Endodermal cell (in vitro differentiated cells): ENCODE results near the gene SYNE2. TPM values are rescaled to one million over a fixed set of nuclear protein-coding genes. Genes with fewer than 3 reads are reported as not detected.

Experiments used
- DNase-seq: peaks from one replicate; pipeline ENCODE4 v3.0.0-alpha.2; 2017
- H3K27ac ChIP-seq: 2 replicates; pipeline ENCODE4 v1.5.1; 2013; ENCODE audit warnings: mild to moderate bottlenecking, low read depth, low read length, moderate library complexity
- H3K27me3 ChIP-seq: 2 replicates; pipeline ENCODE4 v1.6.1; 2013; ENCODE audit warnings: mild to moderate bottlenecking, low read length, moderate library complexity; ENCODE audit not compliant: insufficient read depth, control insufficient read depth, poor library complexity, severe bottlenecking
- H3K36me3 ChIP-seq: 2 replicates; pipeline ENCODE4 v1.7.0; 2013; ENCODE audit warnings: mild to moderate bottlenecking, low read length, moderate library complexity; ENCODE audit not compliant: control insufficient read depth, insufficient read depth
- H3K4me1 ChIP-seq: one replicate; pipeline ENCODE4 v1.7.0; 2013; ENCODE audit warnings: low read length; ENCODE audit not compliant: control insufficient read depth, insufficient read depth
- H3K4me3 ChIP-seq: 2 replicates; pipeline ENCODE4 v1.5.1; 2013; ENCODE audit warnings: mild to moderate bottlenecking, low read length, moderate library complexity
- H3K9ac ChIP-seq: 2 replicates; pipeline ENCODE4 v1.6.1; 2013; ENCODE audit warnings: mild to moderate bottlenecking, low read length, moderate library complexity; ENCODE audit not compliant: poor library complexity, severe bottlenecking; ENCODE audit errors: extremely low read depth
- H3K9me3 ChIP-seq: 2 replicates; pipeline ENCODE4 v1.6.1; 2013; ENCODE audit warnings: mild to moderate bottlenecking, low read length, moderate library complexity; ENCODE audit not compliant: control insufficient read depth
- H3K27ac Mint-ChIP-seq: 2 replicates; pipeline ENCODE4 v1.8.0; 2020; ENCODE audit warnings: mixed read lengths
- H3K27me3 Mint-ChIP-seq: 2 replicates; pipeline ENCODE4 v1.8.0; 2021; ENCODE audit warnings: mild to moderate bottlenecking, mixed read lengths; ENCODE audit not compliant: insufficient read depth
- H3K36me3 Mint-ChIP-seq: 2 replicates; pipeline ENCODE4 v1.8.0; 2020; ENCODE audit warnings: low read depth, mixed read lengths
- H3K4me1 Mint-ChIP-seq: 2 replicates; pipeline ENCODE4 v1.8.0; 2020; ENCODE audit warnings: mixed read lengths
- H3K4me3 Mint-ChIP-seq: 2 replicates; pipeline ENCODE4 v1.8.0; 2020; ENCODE audit warnings: mild to moderate bottlenecking, moderate library complexity, mixed read lengths
- H3K9me3 Mint-ChIP-seq: 2 replicates; pipeline ENCODE4 v1.8.0; 2020; ENCODE audit warnings: mild to moderate bottlenecking, mixed read lengths
- CTCF ChIP-seq: fragments of 200-600 bp; sonication (generic); conservative IDR thresholded peaks from 2 replicates; pipeline ENCODE4 v1.5.0; 2021; ENCODE audit warnings: antibody characterized with exemption, mild to moderate bottlenecking
- WGBS, 2 experiments: methylation state at CpG; one replicate each; pipeline versions ENCODE4 v1.1.5 to v1.1.7; 2013; ENCODE audit warnings: missing lambda C conversion rate in 2 of 2, mixed read lengths in 1 of 2; ENCODE audit not compliant: insufficient coverage in 1 of 2, insufficient read length in 1 of 2; 5-methylcytosine and 5-hydroxymethylcytosine counted together
- total RNA-seq, 2 donors: library from RNA; stranded (reverse); fragmentation: NEBNext Ultra II Directional in 1 of 2; extraction: Animal tissue kit (Norgen Biotek cat#: 25700) in 1 of 2; gene quantifications; 2 replicates in 1 of 2; 3 replicates in 1 of 2; pipeline ENCODE4 v1.2.1, GENCODE V29; 2021

The SYNE2 gene
- total RNA-seq, 2 donors from 2014 or later, result 65.8 to 70.0 TPM

DNA sequence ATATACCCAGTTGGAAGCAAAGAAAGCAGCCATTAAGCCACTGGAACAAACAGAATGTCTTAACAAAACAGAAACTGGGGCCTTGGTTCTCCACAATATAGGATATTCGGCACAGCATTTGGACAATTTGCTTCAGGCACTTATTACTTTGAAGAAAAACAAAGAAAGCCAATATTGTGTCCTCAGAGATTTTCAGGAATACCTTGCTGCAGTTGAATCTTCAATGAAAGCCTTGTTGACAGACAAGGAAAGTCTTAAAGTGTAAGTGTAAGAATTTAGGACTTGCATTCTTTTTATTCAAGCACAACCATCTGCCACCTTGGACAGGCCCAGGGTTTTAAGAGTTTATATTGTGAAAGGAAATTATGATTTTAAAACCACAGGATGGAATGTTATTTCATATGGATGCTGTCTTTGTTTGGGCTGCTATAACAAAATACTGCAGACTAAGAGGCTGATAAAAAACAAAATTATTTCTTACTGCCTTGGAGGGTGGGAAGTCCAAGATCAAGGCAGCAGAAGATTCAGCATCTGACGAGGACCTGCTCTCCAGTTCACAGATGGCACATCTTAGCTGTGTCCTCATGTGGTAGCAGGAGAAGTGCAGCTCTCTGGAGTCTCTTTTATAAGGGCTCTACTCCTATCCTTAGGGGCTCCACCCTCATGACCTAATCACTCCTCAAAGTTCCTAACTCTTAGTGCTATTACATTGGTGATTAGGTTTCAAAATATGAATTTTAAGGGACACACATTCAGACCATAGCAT is 197.0 kb downstream of the SYNE2 start:
- no peaks in the 10 kb centered on the region for H3K9me3 ChIP-seq
- H3K4me1 Mint-ChIP-seq, result peaks cover 12% of the 10 kb centered on the region
- WGBS, 2 experiments, result 93% methylated on average over 2 of the region's 2 CpGs

GRCh38 chr14:64053694-64054669 is 201.2 kb downstream of the SYNE2 start:
- Mint-ChIP-seq H3K9me3 (no peaks in the 10 kb centered on the region), H3K4me1 (peaks cover 12% of the 10 kb centered on the region), H3K36me3 (peaks cover 34% of the 10 kb centered on the region), H3K4me3 (no peak overlapping the region), H3K27ac (no peak overlapping the region), H3K27me3 (no peaks in the 10 kb centered on the region)
- no peaks in the 10 kb centered on the region for H3K9me3 ChIP-seq
- DNase-seq, result no peak
- 79 to 89% methylated on average over 6 to 10 of the region's 10 CpGs for WGBS, 2 experiments
- H3K9ac ChIP-seq, result no peak overlapping the region
- H3K27me3 ChIP-seq, result no peaks in the 10 kb centered on the region
- no peak overlapping the region for H3K4me3 ChIP-seq
- H3K36me3 ChIP-seq, result peaks cover 31% of the 10 kb centered on the region
- no peaks in the 10 kb centered on the region for H3K4me1 ChIP-seq
- no peak overlapping the region for H3K27ac ChIP-seq
- TF ChIP-seq CTCF, result no peak

More for the DNA sequence above, 197.0 kb downstream of the SYNE2 start:
- Histone ChIP-seq H3K9ac (no peak overlapping the region), H3K27me3 (no peaks in the 10 kb centered on the region), H3K36me3 (peaks cover 34% of the 10 kb centered on the region), H3K4me1 (no peaks in the 10 kb centered on the region), H3K4me3 (no peak overlapping the region), H3K27ac (no peak overlapping the region)
- Mint-ChIP-seq H3K36me3 (peaks cover 34% of the 10 kb centered on the region), H3K9me3 (no peaks in the 10 kb centered on the region), H3K4me3 (no peak overlapping the region), H3K27ac (no peak overlapping the region), H3K27me3 (no peaks in the 10 kb centered on the region)
- no peak for DNase-seq
- TF ChIP-seq CTCF, result no peak

DNA sequence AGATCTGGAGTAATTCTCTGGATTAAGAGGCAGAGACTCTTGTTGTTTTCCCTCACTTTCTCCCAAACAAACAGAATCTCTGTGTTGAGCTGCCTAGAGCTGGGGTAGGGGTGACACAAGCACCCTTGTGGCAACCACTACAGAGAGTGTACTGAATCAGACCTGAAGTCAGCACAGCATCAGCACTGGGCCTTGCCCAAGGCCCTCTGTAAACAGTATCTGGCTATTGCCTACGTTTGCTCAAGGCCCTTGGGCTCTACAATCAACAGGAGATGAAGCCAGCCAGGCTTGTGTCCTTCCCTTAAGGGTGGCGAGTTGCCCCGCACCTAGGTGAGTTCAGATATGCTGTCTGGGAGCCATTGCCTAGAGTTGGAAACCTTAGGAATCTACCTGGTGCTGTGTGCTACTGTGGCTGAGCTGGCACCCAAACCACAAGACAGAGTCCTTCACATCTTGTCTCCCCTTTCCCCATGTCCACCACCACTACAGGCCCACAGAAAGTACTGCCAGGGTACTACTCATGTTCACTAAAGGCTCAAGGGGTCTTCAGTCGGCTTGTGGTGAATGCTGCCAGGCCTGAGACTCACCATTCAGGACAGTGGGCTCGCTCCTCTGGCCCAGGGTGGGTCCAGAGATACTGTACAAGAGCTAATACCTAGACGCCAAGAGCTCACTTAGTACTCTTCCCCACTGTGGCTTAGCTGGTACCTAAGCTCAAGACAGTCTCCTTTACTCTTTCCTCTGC is 206.8 kb downstream of the SYNE2 start:
- H3K36me3 Mint-ChIP-seq, result peaks cover 11% of the 10 kb centered on the region
- H3K27ac Mint-ChIP-seq, result peak overlapping the region; percentile 45

More for the DNA sequence above, 206.8 kb downstream of the SYNE2 start:
- TF ChIP-seq CTCF, result no peak
- Histone ChIP-seq H3K27ac (no peak overlapping the region), H3K9ac (no peak overlapping the region), H3K27me3 (no peaks in the 10 kb centered on the region), H3K4me3 (no peak overlapping the region), H3K36me3 (peaks cover 10% of the 10 kb centered on the region), H3K9me3 (no peaks in the 10 kb centered on the region), H3K4me1 (peaks cover 2% of the 10 kb centered on the region)
- 87 to 98% methylated on average over 6 of the region's 6 CpGs for WGBS, 2 experiments
- no peak overlapping the region for H3K4me3 Mint-ChIP-seq
- H3K4me1 Mint-ChIP-seq, result peaks cover 9% of the 10 kb centered on the region
- H3K9me3 Mint-ChIP-seq, result no peaks in the 10 kb centered on the region
- no peaks in the 10 kb centered on the region for H3K27me3 Mint-ChIP-seq
- no peak for DNase-seq
